ENCODE results near the gene TICRR.

The TICRR gene

DNA sequence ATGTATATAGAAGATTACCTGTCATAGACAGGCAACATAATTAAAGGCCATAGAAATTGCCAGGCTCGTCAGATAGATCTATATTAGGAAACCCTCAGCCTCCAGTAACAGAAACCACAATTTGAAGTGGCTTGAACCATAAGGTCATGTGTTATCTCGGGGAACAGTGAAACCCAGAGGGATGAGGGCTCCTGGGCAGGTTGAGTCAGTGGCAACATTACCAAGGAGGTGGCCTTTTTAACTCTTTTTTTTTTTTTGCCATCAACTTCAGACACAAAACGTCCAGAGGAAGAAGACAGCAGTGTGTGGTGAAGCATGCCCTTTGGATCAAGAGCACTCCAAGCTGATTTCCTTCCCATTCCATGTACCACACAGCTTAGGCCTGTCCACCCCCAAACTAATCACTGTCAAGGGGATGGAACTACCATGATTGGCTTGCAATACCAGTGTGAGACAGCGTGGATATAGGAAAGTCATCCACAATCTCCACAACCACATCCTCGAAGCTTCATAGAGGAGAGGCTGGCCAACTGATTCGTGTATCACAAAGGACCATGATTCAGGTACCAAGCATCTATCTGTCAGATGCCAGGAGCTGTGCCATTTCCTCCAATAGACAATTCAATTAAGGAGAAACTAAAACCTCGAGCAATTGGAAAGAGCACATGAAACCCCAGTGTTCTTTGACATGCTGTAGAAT is 81.0 kb downstream of the TICRR start:
- DNase-seq = no peak

DNA sequence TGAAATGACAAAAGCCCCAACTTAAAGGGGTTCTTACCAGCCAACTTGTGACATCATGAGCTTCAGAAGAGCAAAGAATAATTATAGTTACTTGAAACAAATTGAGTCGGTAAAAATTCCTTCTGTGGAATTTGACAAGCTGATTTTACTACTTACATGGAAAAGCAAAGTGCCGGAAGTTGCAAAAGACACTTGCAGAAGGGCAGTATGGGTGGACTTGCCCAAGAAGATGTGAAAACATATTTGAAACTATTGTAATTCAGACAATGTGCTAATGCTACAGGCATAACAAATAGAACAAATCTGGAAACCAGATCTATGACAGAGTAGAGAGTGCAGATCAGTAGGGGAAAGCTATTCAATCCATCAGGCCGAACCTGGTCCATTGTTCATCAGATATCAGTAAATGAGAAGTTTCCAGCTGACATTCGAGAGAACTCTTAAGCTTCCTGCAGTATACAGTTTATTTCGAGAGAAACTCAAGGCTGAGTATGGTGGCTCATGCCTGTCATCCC is 82.5 kb downstream of the TICRR start:
- no peak for DNase-seq

DNA sequence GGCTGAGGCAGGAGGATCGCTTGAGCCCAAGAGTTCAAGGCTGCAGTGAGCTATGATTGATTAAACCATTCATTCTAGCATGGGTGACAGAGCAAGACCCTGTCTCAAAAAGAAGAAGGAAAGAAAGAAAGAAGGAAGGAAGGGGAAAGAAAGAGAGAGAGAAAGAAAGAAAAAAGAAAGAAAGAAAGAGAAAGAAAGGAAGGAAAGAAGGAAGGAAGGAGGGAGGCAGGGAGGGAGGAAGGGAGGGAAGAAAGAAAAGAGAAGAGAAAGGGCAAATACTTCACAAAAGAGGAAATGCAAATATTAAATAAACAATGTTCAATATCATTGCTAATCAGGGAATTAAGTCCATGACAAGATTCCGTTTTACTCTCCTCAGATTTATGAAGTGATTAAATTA is 84.0 kb downstream of the TICRR start:
- DNase-seq = no peak

- DNase-seq = no peak
Observed at GRCh38 chr15:89660556-89660955, 85.3 kb downstream of the TICRR start.

GRCh38 chr15:89662893-89663626 is 87.8 kb downstream of the TICRR start:
- DNase-seq = no peak

GRCh38 chr15:89664441-89665350 is 89.4 kb downstream of the TICRR start:
- peak; percentile 32 for DNase-seq

DNA sequence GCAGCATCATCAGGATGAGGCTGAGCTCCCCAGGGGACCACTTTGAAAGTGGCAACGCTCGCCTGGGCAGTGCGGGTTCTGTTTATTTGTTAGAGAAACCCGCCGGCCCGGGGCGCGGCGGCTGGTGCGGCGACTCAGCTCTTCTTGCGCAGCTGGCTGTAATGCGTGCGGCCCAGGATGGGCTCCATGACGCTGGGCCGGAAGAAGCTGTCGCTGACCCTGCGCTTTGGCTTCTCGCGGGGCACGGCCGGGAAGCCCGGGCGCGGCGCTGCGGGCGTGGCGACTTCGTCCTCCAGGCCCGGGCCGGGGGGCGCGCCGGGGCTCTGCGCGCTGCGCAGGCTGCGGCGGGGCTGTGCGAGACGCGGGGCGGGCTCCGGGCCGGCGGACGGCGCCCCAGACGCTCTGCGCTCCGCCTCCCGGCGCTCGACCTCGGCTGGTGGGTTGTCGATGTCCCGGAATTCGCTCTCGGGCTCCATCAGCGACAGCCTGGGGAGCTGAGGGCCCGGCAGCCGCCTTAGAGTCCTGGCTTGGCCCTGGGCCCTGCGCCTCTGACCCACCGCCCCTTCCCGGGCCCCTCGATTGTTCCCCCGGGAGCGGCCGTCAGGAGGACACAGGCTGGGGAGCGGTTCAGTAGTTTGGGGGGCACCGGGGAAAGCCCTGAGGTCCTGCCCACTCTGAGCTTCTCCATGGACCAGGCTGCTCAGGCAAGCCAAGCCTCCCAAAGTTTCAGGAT is 90.3 kb downstream of the TICRR start:
- DNase-seq = no peak

- DNase-seq = no peak
Observed at GRCh38 chr15:89666184-89666857, 91.1 kb downstream of the TICRR start.

- DNase-seq = no peak
Observed at GRCh38 chr15:89666858-89667705, 91.8 kb downstream of the TICRR start.

DNA sequence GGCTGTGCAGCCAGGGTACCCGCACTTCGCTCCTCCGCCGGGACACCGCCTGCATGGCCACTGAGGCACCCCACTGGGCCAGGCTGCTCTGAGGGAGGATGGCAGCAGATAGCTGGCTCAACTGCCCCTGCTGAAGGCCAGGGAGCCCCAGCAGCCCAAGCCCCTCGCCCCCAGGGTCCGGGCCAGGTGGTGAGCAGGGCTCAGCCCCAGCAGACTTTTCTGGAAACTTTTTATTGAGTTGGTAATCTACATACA is 92.4 kb downstream of the TICRR start:
- DNase-seq = no peak

DNA sequence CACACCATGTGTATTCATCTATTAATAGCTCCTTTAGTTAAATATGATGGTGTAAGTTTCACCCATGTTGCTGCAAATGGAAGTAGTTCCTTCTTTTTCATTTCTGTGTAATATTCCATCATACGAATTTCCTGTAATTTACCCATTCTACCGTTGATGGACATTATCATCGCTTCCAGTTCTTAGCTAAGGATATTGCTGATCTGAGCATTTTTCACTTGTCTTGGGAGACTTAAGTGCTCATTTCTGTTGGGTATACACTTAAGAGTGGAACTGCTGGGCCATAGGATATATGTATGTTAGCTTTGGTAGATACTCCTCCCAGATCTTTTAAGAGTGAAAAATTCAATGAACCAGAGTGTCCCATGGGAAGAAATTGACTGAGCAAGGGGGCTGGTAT is 92.9 kb downstream of the TICRR start:
- no peak for DNase-seq

DNA sequence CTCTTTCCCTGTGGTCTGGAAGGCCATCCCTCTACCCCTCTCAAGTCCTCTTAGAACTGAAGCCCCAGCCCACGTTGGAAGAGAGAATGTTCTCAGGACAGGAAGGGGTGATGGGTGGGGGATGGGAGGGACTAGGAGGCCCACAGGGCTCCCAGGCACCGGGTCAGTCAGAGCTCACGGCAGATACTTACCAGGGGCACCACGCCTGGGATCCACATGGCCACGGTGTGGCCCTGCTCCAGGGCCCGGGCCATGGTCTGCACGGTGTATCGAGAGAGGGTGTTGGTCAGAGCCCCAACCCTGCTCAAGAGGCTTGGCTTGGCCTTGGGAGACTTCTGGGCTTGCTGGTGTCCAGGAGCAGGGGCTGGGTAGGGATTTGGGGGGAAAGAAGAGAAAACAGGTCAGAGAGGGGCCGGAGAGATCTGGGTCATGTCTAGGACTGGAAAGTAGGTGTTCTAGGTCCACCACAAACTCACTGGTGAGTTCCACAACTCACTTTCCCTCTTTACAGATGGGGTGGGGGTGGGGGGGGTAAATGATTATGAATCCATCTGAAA is 94.1 kb downstream of the TICRR start:
- DNase-seq = no peak

DNA sequence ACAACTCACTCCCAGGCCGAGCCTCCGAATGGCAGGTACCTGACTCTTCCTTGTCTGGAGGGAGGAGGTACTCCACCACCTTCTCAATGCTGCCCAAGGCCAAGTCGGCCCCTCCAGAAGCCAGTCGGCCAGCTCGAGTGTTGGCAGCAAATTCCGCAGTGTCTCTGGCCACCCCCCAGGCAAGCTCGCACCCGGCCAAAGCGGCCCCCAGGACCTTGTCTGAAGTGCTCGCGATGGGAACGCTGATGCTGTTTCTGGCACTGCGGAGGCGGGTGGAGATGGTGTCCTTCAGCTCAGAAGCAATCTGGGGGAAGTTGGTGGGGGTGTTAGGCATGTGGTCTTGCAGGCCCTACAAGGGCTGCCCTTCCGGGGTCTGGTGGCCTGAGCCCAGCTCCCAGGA is 94.7 kb downstream of the TICRR start:
- DNase-seq = no peak

- DNase-seq = no peak
Observed at GRCh38 chr15:89670971-89671560, 95.8 kb downstream of the TICRR start.

- DNase-seq = no peak
Observed at GRCh38 chr15:89671687-89672086, 96.4 kb downstream of the TICRR start.

DNA sequence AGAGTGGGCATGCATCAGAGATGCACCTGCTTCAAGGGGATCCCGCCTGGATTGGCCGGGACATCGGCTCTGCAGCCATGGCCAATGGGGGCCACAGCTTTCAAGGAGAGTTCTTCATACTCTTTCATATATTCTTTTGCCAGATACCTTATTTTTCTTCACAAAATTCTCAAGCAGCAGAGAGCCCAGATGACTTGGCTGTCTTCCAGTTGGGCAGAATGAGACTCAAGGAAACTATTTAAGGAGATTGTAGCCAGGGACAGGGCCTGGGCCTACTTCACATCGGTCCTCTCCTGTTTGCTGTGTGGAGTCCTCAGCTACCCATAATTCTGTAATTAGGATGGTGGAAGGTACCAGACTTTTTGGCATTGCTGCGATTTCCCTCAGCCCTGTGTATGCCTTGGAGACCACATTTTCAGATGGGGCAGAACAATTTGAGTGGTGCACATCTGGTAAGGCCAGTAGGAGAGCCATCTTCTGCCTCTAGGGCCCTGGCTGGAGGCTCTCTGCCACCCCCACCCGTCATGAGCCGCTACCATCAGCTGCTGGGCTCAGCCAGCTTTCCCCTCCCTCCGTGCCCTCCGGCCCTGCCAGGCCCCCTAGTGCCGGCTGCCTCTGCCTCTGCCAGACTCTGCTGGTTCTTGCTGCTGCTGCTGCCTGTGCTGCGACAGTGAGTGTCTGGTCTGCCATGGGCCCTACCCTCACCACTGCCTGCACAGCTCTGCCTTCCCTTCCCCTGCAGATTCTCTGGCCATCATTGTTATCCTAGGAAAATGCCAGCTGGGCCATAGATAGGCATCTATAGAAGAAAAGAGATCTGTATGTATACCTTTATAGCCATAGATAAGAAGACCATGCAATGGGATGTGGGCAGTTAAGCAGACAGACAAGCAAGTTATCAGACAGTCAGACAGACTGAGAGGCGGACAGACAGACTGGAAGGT is 97.2 kb downstream of the TICRR start:
- no peak for DNase-seq

GRCh38 chr15:89673165-89673512 is 97.9 kb downstream of the TICRR start:
- DNase-seq = no peak

DNA sequence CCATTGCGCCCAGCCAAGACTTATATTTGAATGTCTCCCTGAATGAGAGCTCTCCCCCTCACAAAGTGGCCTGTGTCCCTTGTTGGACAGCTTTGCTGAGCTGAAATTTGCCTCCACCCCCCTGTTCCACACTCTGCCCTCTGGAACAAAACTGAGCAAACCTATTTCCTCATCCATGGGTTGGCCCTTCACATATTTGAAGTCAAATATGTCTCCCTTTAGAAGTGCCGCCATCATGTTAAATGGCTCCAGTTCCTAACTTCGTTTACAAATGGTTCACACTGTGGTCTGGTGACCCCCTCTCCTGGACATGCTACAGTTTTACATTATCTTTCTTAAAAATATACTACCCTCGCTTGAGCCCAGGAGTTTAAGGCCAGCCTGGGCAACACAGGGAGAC is 99.3 kb downstream of the TICRR start:
- no peak for DNase-seq

DNA sequence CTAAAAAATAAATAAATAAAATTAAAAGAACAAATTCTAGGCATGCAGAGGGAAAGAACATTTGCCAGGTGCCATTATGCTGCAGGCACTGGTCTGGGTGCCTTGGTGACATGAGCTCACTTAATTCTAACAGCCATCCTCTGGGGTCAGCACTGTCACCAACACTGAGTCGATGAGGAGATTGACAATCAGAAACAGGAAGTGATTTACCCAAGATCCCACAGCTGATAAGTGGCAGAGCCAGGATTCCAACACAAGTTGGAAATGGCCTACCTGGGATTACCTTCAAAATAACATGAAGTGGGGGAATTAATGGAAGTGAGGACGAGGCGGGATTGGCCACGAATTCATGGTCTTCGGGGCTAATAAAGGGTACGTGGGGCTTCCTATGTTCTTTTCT is 100.3 kb downstream of the TICRR start:
- no peak for DNase-seq

- no peak for DNase-seq
Observed at GRCh38 chr15:89677381-89677780, 102.1 kb downstream of the TICRR start.
